ENCODE measurements around the gene RNF213. TPM values are rescaled to one million over a fixed set of nuclear protein-coding genes. Genes with fewer than 3 reads are reported as not detected.
A peak's percentile ranks its signal among the peaks of the same experiment; 100 is the strongest.
"Not testable (repeated sequence)": the region's sequence is repeated elsewhere in the genome, so short reads cannot be mapped to it uniquely, and the experiment has no call there.

The RNF213 gene
- total RNA-seq, 2 donors from 2014 or later, result 150 to 174 TPM

- Histone ChIP-seq H3K9me3 (no peaks in the 10 kb centered on the region), H3K36me3 (peaks cover 5% of the 10 kb centered on the region), H3K4me3 (peak overlapping the region; percentile 33), H3K27ac (peak overlapping the region; percentile 76 to 93), H3K4me1 (ENCODE audit: control insufficient read depth in 1 of 2, low read depth in 2 of 2) (peaks cover 15 to 29% of the 10 kb centered on the region in 2 donors), H3K27me3 (replicated peaks; ENCODE audit: insufficient read depth) (no peaks in the 10 kb centered on the region)
- DNase-seq (ENCODE audit: low spot score) (peak; percentile 66), ATAC-seq (ENCODE audit: insufficient number of reproducible peaks, low FRiP score, low read depth) (peak; percentile 98)
- TF ChIP-seq, protein P1, sequence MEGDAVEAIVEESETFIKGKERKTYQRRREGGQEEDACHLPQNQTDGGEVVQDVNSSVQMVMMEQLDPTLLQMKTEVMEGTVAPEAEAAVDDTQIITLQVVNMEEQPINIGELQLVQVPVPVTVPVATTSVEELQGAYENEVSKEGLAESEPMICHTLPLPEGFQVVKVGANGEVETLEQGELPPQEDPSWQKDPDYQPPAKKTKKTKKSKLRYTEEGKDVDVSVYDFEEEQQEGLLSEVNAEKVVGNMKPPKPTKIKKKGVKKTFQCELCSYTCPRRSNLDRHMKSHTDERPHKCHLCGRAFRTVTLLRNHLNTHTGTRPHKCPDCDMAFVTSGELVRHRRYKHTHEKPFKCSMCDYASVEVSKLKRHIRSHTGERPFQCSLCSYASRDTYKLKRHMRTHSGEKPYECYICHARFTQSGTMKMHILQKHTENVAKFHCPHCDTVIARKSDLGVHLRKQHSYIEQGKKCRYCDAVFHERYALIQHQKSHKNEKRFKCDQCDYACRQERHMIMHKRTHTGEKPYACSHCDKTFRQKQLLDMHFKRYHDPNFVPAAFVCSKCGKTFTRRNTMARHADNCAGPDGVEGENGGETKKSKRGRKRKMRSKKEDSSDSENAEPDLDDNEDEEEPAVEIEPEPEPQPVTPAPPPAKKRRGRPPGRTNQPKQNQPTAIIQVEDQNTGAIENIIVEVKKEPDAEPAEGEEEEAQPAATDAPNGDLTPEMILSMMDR (IDR thresholded peaks at IDR 0.05), result no peak
Observed at GRCh38 chr17:80254396-80255251, 6.0 kb upstream of the RNF213 start.

- no peak for DNase-seq (ENCODE audit: low spot score)
- H3K4me1 ChIP-seq (ENCODE audit: control insufficient read depth in 1 of 2, low read depth in 2 of 2), result peaks cover 15 to 31% of the 10 kb centered on the region in 2 donors
- peaks cover 5% of the 10 kb centered on the region for H3K36me3 ChIP-seq
- H3K9me3 ChIP-seq, result no peaks in the 10 kb centered on the region
- no peak overlapping the region for H3K4me3 ChIP-seq
- ATAC-seq (ENCODE audit: insufficient number of reproducible peaks, low FRiP score, low read depth), result no peak
- TF ChIP-seq, protein P1 (IDR thresholded peaks at IDR 0.05), result no peak
- peak overlapping the region; percentile 76 to 93 for H3K27ac ChIP-seq
- H3K27me3 ChIP-seq (replicated peaks; ENCODE audit: insufficient read depth), result no peaks in the 10 kb centered on the region
Observed at GRCh38 chr17:80256034-80256350, 4.7 kb upstream of the RNF213 start.

- DNase-seq (ENCODE audit: low spot score) (no peak), ATAC-seq (ENCODE audit: insufficient number of reproducible peaks, low FRiP score, low read depth) (no peak)
- no peaks in the 10 kb centered on the region for H3K36me3 ChIP-seq
- no peaks in the 10 kb centered on the region for H3K9me3 ChIP-seq
- TF ChIP-seq, protein P1 (IDR thresholded peaks at IDR 0.05), result no peak
- H3K4me3 ChIP-seq, result no peak overlapping the region
- no peaks in the 10 kb centered on the region for H3K27me3 ChIP-seq (replicated peaks; ENCODE audit: insufficient read depth)
- no peak overlapping the region for H3K27ac ChIP-seq
- peaks cover 26 to 42% of the 10 kb centered on the region in 2 donors for H3K4me1 ChIP-seq (ENCODE audit: control insufficient read depth in 1 of 2, low read depth in 2 of 2)
Observed at GRCh38 chr17:80257716-80258213, 2.9 kb upstream of the RNF213 start.

DNA sequence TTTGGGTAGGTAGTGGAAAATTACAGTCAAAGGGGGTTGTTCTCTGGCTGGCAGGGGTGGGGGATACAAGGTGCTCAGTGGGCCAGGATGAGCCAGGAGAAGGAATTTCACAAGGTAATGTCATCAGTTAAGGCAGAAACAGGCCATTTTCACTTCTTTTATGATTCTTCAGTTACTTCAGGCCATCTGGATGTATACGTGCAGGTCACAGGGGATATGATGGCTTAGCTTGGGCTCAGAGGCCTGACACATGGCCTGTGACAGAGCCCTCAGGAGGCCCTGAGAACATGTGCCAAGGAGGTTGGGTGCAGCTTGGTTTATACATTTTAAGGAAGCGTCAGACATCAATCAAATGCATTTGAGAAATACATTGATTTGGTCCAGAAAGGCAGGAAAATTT is 2.4 kb upstream of the RNF213 start:
- H3K9me3 ChIP-seq; H3K27ac ChIP-seq; H3K36me3 ChIP-seq; H3K27me3 ChIP-seq (replicated peaks; ENCODE audit: insufficient read depth); DNase-seq (ENCODE audit: low spot score); ATAC-seq (ENCODE audit: insufficient number of reproducible peaks, low FRiP score, low read depth); H3K4me3 ChIP-seq: not testable (repeated sequence)
- H3K4me1 ChIP-seq (ENCODE audit: control insufficient read depth in 1 of 2, low read depth in 2 of 2), result peaks cover 30 to 48% of the 10 kb centered on the region in 2 donors

DNA sequence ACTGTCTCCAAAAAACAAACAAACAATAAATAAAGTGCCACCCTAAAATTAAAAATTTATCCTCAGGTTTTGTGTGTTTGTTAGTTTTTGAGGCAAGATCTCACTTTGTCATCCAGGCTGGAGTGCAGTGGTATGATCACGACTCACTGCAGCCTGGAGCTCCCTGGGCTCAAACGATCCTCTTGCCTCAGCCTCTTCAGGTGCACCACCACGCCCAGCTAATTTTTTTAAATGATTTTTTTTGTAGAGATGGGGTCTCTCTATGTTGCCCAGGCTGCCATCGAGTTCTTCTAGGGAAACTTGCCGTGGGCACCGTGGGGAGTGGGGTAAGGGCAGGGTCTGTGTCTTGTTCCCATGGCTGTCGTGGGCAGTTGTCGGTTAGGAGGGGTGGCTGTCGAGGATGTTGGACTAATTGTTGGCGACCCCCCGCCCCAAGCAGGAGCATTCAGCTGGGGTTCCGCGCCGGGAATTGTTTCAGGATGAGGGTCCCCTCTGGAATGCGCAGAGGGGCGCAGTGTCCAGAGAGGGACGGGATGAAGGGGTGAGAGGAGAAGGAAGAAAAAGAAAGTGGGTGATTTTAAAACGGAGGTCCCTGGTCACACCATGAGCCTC is 1.1 kb upstream of the RNF213 start:
- peaks cover 26 to 52% of the 10 kb centered on the region in 2 donors for H3K4me1 ChIP-seq (ENCODE audit: control insufficient read depth in 1 of 2, low read depth in 2 of 2)

More for the DNA sequence above, 1.1 kb upstream of the RNF213 start:
- Histone ChIP-seq H3K4me3 (peak overlapping the region; percentile 79), H3K36me3 (no peaks in the 10 kb centered on the region), H3K27ac (peak overlapping the region; percentile 82 to 85), H3K27me3 (replicated peaks; ENCODE audit: insufficient read depth) (no peaks in the 10 kb centered on the region), H3K9me3 (no peaks in the 10 kb centered on the region)
- TF ChIP-seq, protein P1 (IDR thresholded peaks at IDR 0.05), result no peak
- DNase-seq (ENCODE audit: low spot score) (no peak), ATAC-seq (ENCODE audit: insufficient number of reproducible peaks, low FRiP score, low read depth) (no peak)
